ENCODE results near the gene BTN1A1. TPM values are rescaled to one million over a fixed set of nuclear protein-coding genes. Genes with fewer than 3 reads are reported as not detected.
A peak's percentile ranks its signal among the peaks of the same experiment; 100 is the strongest.

BTN1A1 gene
- total and polyA plus RNA-seq, 9 of the 15 experiments (the other 6 are each of a cell fraction or from before 2014, with no cell fraction given) = 0.01 to 0.15 (median 0.06) TPM; not detected in 4

GRCh38 chr6:26553635-26554446, 53.7 kb downstream of the BTN1A1 start (continued):
- TF ChIP-seq ZC3H4 (CRISPR knock-in tag; IDR thresholded peaks at IDR 0.05; ENCODE audit: borderline replicate concordance) (no peak), YBX1 (IDR thresholded peaks at IDR 0.05) (no peak), TEAD1 (CRISPR knock-in tag; IDR thresholded peaks at IDR 0.05) (peak; percentile 63 to 77; a peak in 1 of 4 replicates), ZNF239 (CRISPR knock-in tag; IDR thresholded peaks at IDR 0.05) (no peak), CREB3 (tag; conservative IDR thresholded peaks at IDR 0.05; ENCODE audit: low read depth) (no peak), NR2F6 (CRISPR knock-in tag; IDR thresholded peaks at IDR 0.05) (0 out of 2 replicates have a peak, but pooled peaks have one; percentile 29), TRIM28 (IDR thresholded peaks at IDR 0.05) (peak; percentile 26; the same call in 1 of the 2 replicates), HDAC6 (IDR thresholded peaks at IDR 0.05; ENCODE audit: low read depth, low read length) (no peak), CREB1 (IDR thresholded peaks at IDR 0.05) (peak; percentile 69), CREB1 (CRISPR knock-in tag; IDR thresholded peaks at IDR 0.05) (peak; percentile 57; the same call in 1 of the 2 replicates), ELK3 (CRISPR knock-in tag; IDR thresholded peaks at IDR 0.05) (no peak), TRIM24 (IDR thresholded peaks at IDR 0.05) (no peak), ZNF134 (CRISPR knock-in tag; conservative IDR thresholded peaks at IDR 0.05) (no peak), ZNF780A (CRISPR knock-in tag; IDR thresholded peaks at IDR 0.05) (no peak), HDAC2 (IDR thresholded peaks at IDR 0.05) (peak; percentile 63; the same call in 1 of the 2 replicates), COPS2 (conservative IDR thresholded peaks at IDR 0.05) (no peak), CHD1 (IDR thresholded peaks at IDR 0.05; ENCODE audit: low read length) (peak; percentile 44), ZSCAN29 (IDR thresholded peaks at IDR 0.05) (peak; percentile 91)
- TF ChIP-seq, protein P1, sequence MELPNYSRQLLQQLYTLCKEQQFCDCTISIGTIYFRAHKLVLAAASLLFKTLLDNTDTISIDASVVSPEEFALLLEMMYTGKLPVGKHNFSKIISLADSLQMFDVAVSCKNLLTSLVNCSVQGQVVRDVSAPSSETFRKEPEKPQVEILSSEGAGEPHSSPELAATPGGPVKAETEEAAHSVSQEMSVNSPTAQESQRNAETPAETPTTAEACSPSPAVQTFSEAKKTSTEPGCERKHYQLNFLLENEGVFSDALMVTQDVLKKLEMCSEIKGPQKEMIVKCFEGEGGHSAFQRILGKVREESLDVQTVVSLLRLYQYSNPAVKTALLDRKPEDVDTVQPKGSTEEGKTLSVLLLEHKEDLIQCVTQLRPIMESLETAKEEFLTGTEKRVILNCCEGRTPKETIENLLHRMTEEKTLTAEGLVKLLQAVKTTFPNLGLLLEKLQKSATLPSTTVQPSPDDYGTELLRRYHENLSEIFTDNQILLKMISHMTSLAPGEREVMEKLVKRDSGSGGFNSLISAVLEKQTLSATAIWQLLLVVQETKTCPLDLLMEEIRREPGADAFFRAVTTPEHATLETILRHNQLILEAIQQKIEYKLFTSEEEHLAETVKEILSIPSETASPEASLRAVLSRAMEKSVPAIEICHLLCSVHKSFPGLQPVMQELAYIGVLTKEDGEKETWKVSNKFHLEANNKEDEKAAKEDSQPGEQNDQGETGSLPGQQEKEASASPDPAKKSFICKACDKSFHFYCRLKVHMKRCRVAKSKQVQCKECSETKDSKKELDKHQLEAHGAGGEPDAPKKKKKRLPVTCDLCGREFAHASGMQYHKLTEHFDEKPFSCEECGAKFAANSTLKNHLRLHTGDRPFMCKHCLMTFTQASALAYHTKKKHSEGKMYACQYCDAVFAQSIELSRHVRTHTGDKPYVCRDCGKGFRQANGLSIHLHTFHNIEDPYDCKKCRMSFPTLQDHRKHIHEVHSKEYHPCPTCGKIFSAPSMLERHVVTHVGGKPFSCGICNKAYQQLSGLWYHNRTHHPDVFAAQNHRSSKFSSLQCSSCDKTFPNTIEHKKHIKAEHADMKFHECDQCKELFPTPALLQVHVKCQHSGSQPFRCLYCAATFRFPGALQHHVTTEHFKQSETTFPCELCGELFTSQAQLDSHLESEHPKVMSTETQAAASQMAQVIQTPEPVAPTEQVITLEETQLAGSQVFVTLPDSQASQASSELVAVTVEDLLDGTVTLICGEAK (IDR thresholded peaks at IDR 0.05) = peak; percentile 78
- TF ChIP-seq, protein P1 (CRISPR knock-in tag; IDR thresholded peaks at IDR 0.05) = no peak
